Measurements from ENCODE around the gene M1AP.
"Not testable (repeated sequence)": the region's sequence is repeated elsewhere in the genome, so short reads cannot be mapped to it uniquely, and the experiment has no call there.

M1AP gene

DNA sequence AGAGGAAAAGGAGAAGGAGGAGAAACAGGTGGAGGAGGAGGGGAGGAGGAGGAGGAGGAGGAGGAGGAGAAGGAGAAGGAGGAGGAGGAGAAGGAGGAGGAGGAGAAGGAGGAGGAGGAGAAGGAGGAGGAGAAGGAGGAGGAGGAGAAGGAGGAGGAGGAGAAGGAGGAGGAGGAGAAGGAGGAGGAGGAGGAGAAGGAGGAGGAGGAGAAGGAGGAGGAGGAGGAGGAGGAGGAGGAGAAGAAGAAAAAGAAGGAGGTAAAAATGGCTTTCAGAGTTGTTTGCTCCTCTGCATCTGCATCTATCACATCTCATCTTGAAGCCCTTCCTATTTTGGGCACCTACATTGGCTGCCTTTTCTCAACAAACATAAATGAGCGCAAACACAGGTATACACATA is 87.1 kb downstream of the M1AP start:
- DNase-seq, result not testable (repeated sequence)

- no peak for DNase-seq
Observed at GRCh38 chr2:74560591-74560990, 87.5 kb downstream of the M1AP start.

DNA sequence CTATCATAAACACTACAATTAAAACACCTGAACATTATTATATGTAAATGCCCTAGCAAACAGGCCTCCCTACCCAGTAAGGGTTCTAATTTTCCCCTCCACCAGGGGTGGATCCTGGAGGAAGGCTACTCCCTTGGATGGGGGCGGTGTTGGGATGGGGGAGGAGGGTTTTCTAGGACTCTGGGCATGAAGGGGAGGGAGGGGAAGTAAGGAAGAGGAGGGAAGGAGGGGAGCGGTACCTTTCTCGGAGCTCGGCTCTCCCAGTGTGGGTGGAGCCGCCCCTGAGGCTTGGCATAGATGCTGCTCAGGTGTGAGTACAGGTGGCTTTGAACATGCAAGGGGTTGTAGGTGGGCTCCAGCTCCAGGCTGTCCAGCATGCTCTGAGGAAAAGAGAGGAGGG is 88.2 kb downstream of the M1AP start:
- DNase-seq, result no peak

GRCh38 chr2:74558284-74559230 is 89.6 kb downstream of the M1AP start:
- no peak for DNase-seq

GRCh38 chr2:74556831-74557370 is 91.2 kb downstream of the M1AP start:
- DNase-seq, result no peak

- DNase-seq, result no peak
Observed at GRCh38 chr2:74556159-74556558, 92.0 kb downstream of the M1AP start.

DNA sequence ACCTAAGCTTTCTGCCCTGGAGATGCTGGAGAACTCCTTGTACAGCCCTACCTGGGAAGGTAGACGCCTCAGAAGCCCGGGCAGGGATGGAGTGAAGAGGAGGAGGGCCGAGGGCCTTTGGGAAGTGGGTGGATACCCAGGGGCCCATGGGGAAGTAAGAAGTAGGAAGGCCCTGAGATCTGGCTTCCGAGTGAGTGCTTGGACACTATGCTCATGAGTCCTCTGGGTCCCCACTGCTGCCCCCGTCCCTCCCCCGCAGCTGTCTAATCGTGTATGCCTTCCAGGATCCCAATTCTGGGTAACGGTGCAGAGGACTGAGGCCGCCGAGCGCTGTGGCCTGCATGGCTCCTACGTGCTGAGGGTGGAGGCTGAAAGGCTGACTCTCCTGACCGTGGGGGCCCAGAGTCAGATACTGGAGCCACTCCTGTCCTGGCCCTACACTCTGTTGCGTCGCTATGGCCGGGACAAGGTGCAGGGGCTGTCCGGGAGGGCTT is 92.5 kb downstream of the M1AP start:
- no peak for DNase-seq

GRCh38 chr2:74554820-74555531 is 93.2 kb downstream of the M1AP start:
- DNase-seq, result no peak

- DNase-seq, result peak; percentile 52
Observed at GRCh38 chr2:74553892-74554819, 94.0 kb downstream of the M1AP start, which contains the start of the genes DOK1 and LOXL3. TSS of gene DOK1 (plus strand) at chr2:74554720. CDS start at chr2:74554755, 35 bp downstream. TSS of gene LOXL3 (minus strand) at chr2:74553942. CDS start at chr2:74552634, 1,308 bp downstream.

- no peak for DNase-seq
Observed at GRCh38 chr2:74552914-74553811, 95.0 kb downstream of the M1AP start.

DNA sequence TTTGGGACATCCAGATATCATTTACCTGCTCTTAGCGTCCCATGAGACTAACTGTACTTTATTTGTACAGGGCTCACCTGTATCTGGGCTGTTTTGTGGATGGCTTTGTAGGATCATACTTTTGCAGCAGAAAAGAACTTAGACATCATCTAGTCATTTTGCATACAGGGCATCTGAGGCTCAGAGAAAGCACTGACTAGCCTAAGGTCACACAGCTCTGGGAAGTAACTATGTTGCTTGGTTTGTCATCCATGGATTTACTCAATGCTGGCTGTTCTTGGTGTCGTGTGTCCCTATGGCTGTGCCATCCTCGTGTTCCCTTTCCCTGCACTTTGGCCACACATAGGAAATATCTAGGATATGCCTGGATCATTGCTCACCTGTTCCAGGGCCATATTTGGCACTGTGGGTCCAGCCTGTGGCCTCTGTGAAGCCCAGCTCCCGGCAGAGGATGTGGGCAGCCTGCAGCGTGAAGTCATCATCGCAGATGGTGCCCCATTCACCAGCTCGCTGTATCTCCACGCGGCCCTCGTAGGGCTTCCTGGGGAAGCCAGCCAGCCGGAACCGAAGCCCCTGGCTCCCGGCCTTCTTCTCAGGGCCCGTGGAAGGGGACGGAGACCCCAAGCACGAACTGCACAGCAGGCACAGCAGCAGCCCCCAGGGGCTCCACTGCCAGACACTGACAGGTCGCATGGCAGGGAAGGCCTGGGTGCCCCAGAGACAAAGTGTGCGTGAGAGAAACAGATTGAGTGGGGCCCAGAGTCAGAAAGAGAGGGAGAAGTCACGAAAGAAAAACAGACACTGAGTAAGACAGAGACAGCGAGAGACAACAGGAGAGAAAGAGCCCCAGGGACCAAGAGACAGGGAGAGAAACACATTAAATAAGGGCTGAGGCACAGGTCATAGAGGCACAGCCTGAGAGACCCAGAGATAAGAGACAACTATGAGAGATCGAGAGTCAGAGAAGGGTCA is 95.9 kb downstream of the M1AP start:
- no peak for DNase-seq

DNA sequence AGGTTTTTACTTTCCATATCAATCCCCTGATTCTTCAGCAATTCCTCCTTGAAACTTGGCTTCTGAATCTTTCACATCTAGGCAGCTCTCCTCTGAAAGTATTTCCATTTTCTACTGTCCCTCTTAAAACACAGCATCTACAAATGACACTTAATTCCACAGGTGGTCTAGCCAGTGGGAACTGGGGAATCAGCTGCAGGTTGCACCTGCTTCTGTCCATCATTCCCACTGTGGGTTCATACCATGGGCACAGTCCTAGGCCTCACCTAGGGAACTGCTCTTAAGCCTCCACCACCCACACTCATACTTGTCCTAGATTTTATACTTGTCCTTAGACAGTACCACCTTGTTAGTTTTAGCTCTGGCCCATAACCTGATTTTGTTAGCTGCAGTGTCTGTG is 96.6 kb downstream of the M1AP start:
- DNase-seq, result no peak

DNA sequence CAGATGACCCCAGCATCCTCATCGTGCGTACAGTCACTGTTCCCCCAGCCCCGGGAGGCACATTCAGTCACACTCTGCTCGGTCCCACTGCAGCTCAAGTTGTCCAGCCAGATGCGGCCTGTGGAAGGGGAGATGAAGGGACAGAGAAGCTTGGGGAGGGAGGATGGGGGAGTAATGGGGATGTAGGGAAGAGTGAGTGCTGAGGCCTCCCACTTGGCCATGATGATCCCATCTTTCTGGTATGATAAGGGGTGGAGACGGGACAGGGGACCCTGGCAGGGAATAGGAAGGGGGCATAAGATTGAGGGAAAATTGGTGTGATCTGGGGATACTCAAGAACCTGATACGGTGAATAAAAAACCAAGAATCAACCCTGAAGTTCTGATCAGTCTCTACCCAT is 97.9 kb downstream of the M1AP start:
- DNase-seq, result no peak

GRCh38 chr2:74548900-74549826 is 99.0 kb downstream of the M1AP start:
- DNase-seq, result no peak

GRCh38 chr2:74548285-74548899 is 99.7 kb downstream of the M1AP start:
- DNase-seq, result no peak

- DNase-seq, result no peak
Observed at GRCh38 chr2:74546004-74546403, 102.1 kb downstream of the M1AP start.

- DNase-seq, result no peak
Observed at GRCh38 chr2:74544634-74545033, 103.5 kb downstream of the M1AP start.

DNA sequence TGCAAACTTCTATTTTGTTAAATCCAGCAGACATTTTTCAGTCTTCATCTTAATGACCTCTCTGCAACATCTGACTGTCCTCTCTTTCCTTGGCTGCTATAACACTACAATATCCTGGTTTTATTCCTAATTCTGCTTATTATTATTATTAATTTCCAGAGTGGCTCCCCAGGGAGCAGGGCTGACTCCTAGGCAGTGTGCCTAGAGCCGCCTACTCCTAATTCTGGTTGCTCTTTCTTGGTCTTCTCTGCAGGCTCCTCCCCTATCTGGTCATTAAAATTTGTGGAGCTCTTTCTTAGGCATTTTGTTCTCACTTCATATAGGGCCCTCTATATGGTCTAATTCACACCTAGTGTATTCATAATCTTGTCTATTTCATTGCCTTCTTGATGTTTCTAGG is 105.2 kb downstream of the M1AP start:
- DNase-seq, result no peak

All from NCI-H1436 (cell line).